Ovary (tissue), 9 donors: ENCODE measurements around the gene DOC2A. TPM values are rescaled to one million over a fixed set of nuclear protein-coding genes. Genes with fewer than 3 reads are reported as not detected.
"Not testable (repeated sequence)": the region's sequence is repeated elsewhere in the genome, so short reads cannot be mapped to it uniquely, and the experiment has no call there.

ENCODE experiments used
- DNase-seq, 5 donors: peaks; one replicate each; pipeline ENCODE4 v3.0.0-alpha.2; 2019 to 2020
- H3K27ac ChIP-seq, 2 donors: fragments of 200-600 bp; one replicate each; pipeline versions ENCODE4 v1.5.1 to v1.8.0; 2019 to 2022
- H3K27me3 ChIP-seq: fragments of 200-600 bp; one replicate; pipeline ENCODE4 v1.8.0; 2022
- H3K36me3 ChIP-seq: fragments of 200-600 bp; sonication (generic); one replicate; pipeline ENCODE4 v1.5.1; 2019
- H3K4me1 ChIP-seq: one replicate; pipeline ENCODE4 v1.8.1; 2013; ENCODE audit warnings: mild to moderate bottlenecking, moderate library complexity; ENCODE audit not compliant: insufficient read depth
- H3K4me3 ChIP-seq: fragments of 200-600 bp; sonication (generic); one replicate; pipeline ENCODE4 v1.5.1; 2017
- H3K9me3 ChIP-seq, 2 donors: fragments of 200-600 bp in 1 of 2; sonication (generic) in 1 of 2; one replicate each; pipeline versions ENCODE4 v1.5.1 to v1.8.1; 2013 to 2019; ENCODE audit warnings: mild to moderate bottlenecking in 1 of 2, moderate library complexity in 1 of 2
- EP300 ChIP-seq: sonication (generic); formaldehyde crosslinking; IDR thresholded peaks from one replicate; pipeline ENCODE4 v1.6.1; 2017; ENCODE audit warnings: antibody characterized with exemption
- POLR2A ChIP-seq: fragments of 450-650 bp; IDR thresholded peaks from one replicate; pipeline ENCODE4 v1.6.1; 2017; ENCODE audit warnings: antibody characterized with exemption, mild to moderate bottlenecking, moderate library complexity
- WGBS, 3 donors: extraction: QIAGEN DNeasy Blood & Tissue Kit in 1 of 3; methylation state at CpG; one replicate each; pipeline versions ENCODE4 v1.1.5 to v1.1.7; 2013 to 2017; 5-methylcytosine and 5-hydroxymethylcytosine counted together
- intact Hi-C, 4 donors: fragments of 100-400 bp; cut with DNase I; formaldehyde crosslinking; loops; one replicate each; pipeline versions ENCODE4 v1.11.0 to v1.15.1; 2022 to 2023
- polyA plus RNA-seq, 2 donors: library from polyadenylated mRNA; stranded (reverse); fragments of 200-250 nt in 1 of 2; fragments of 350-450 nt in 1 of 2; fragmentation: Illumina TruSeq in 1 of 2; extraction: RNeasy Lipid Tissue Mini Kit (QIAGEN cat#74804) in 1 of 2; gene quantifications; one replicate each; pipeline ENCODE4 v1.2.3, GENCODE V29; 2013 to 2014
- total RNA-seq, 7 donors: library from RNA; depleted of rRNA in 2 of 7; stranded (reverse); fragments of >200 nt in 2 of 7; fragmentation: NEBNext Ultra II Directional in 3 of 7; extraction: Animal tissue kit (Norgen Biotek cat#: 25700) in 3 of 7; gene quantifications; one replicate each; pipeline versions ENCODE4 v1.1.0 to v1.2.4, GENCODE V29; 2016 to 2023
- TF ChIP-seq, protein P1 (sequence below), 3 donors: fragments of 450-650 bp in 2 of 3; fragments of 200-600 bp in 1 of 3; IDR thresholded peaks; one replicate each; pipeline versions ENCODE4 v1.5.1 to v1.8.0; 2016 to 2022; ENCODE audit warnings: antibody characterized with exemption in 3 of 3, mild to moderate bottlenecking in 1 of 3
- donor health status: DM: no; HTN: no; CAD: no; lungs with moderate emphysema.
- donor health status: DM: no; HTN: no; CAD: no.
- donor health status: Bipolar disorder and iron deficiency.
- donor health status: DM: yes; HTN: yes; CAD: no.
- donor health status: DM: no; HTN: no; CAD: no.
- donor health status: DM: yes; HTN: yes; CAD: no.

DOC2A gene
- total and polyA plus RNA-seq, 9 donors: 1.4 to 7.2 (median 3.7) TPM

DNA sequence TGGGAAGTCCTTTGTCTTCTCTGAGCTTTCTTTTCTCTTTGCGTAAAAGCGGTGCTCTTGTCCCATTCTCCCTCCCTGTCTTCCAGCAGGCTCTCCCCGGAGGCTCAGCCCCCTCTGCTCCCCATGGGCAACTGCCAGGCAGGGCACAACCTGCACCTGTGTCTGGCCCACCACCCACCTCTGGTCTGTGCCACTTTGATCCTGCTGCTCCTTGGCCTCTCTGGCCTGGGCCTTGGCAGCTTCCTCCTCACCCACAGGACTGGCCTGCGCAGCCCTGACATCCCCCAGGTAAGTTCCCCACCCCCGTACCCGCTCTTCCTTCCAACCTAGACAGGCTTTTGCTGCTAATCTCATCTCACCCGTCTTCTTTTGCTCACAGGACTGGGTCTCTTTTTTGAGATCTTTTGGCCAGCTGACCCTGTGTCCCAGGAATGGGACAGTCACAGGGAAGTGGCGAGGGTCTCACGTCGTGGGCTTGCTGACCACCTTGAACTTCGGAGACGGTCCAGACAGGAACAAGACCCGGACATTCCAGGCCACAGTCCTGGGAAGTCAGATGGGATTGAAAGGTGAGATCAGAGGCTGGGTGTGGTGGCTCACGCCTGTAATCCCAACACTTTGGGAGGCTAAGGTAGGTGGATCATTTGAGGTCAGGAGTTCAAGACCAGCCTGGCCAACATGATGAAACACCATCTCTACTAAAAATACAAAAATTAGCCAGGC is 47.6 kb downstream of the DOC2A start:
- TF ChIP-seq EP300 (no peak), POLR2A (no peak)
- TF ChIP-seq, protein P1, sequence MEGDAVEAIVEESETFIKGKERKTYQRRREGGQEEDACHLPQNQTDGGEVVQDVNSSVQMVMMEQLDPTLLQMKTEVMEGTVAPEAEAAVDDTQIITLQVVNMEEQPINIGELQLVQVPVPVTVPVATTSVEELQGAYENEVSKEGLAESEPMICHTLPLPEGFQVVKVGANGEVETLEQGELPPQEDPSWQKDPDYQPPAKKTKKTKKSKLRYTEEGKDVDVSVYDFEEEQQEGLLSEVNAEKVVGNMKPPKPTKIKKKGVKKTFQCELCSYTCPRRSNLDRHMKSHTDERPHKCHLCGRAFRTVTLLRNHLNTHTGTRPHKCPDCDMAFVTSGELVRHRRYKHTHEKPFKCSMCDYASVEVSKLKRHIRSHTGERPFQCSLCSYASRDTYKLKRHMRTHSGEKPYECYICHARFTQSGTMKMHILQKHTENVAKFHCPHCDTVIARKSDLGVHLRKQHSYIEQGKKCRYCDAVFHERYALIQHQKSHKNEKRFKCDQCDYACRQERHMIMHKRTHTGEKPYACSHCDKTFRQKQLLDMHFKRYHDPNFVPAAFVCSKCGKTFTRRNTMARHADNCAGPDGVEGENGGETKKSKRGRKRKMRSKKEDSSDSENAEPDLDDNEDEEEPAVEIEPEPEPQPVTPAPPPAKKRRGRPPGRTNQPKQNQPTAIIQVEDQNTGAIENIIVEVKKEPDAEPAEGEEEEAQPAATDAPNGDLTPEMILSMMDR (IDR thresholded peaks at IDR 0.05): no peak
- 72 to 84% (median 80%) methylated on average over 14 of the region's 14 CpGs for WGBS, 3 donors
- Histone ChIP-seq H3K27ac (peak overlapping the region in 1 of 2 donors; percentile 84), H3K4me3 (peak overlapping the region; percentile 68), H3K4me1 (peaks cover 4% of the 10 kb centered on the region), H3K36me3 (no peaks in the 10 kb centered on the region), H3K9me3 (no peaks in the 10 kb centered on the region), H3K27me3 (no peaks in the 10 kb centered on the region)
- DNase-seq: peak in 2 of 5 donors; percentile 36 to 49
- intact Hi-C loops: no loop called here

DNA sequence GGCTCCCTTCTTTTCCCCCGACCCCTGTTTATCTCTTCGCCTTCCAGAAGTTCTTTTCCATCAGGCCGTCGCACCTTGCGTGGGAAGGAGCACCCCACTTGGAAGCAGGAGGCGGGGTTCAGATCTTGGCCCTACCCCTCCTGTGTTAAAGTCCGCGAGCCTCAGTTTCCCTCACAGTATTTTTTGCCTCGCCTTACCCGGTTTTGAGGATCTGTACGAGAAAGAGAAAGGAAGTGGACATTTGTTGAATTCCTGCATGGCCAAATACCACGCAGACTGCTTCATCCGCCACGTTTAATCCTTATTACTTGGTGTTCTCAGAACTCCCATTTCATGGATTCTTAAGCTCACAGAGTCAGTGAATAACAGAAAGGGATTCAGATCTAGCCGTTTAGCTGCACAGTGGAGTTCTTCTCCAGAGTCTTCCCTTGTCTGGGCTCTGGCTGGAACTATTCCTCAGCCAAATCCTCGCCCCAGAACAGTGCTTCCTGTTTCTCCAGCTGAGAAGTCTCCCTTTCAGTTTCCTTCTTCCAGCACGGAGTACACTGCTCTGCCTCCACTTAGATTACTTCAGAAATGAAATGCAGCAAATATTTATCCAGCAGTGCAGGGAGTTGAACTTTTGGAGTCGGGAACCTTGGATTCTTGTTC is 48.4 kb downstream of the DOC2A start:
- peak overlapping the region; percentile 68 for H3K4me3 ChIP-seq
- WGBS, 3 donors: 1 to 2% (median 1%) methylated on average over 18 of the region's 18 CpGs
- DNase-seq: peak in 1 of 5 donors; percentile 27
- peak overlapping the region; percentile 75 to 84 for H3K27ac ChIP-seq
- H3K4me1 ChIP-seq: peaks cover 4% of the 10 kb centered on the region
- H3K9me3 ChIP-seq: no peaks in the 10 kb centered on the region
- intact Hi-C loops: no loop called here
- TF ChIP-seq, protein P1 (IDR thresholded peaks at IDR 0.05): no peak
- no peaks in the 10 kb centered on the region for H3K36me3 ChIP-seq
- no peaks in the 10 kb centered on the region for H3K27me3 ChIP-seq

DNA sequence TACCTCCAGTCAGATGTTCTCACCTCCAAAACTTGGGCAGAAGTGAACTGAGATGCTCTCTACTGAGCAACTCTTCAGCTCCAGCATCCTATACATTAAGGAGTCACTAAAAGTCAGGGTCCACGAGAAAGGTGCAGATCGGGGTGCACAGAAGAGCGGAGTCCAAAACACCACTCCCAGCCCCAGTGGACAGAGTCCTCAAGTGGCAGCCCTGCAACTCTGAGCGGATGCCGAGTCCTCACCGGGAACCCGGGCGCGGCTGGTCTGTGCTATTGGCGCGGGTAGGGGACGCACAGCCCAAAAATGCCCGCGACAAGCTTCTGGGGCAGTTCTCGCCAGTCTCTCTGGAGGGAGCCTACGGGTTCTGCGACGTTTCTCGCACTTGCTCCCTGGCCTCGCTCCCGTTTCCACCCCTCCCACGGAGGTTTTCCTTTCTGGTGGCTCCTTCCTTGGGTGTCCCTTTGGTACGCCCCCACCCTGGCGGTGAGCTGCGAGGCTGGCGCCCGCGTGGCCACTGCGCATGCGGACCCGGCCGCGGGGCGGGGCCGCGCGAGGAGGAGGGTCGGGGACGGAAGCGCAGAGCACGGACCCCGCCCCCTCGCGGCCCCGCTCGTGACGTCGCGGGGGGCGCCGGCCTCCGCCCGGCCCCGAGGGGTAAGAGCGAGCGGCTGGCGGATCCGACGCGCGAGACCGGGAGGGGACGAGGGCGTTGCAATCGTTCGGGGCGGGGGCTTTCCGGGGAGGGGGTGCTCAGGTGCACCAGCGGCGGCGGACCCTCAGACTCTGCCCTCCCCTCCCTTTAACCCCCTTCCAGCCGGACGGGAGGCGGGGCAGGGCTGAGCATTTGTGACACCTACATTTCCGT is 49.1 kb downstream of the DOC2A start, which contains the start of gene TMEM219:
TSS of gene TMEM219 (plus strand) at position 601 of the 865 bp plus-strand sequence. CDS start 1,065 bp downstream, outside the sequence.
- H3K27ac ChIP-seq: peak within 1 kb of the TSS; percentile 75 to 84
- TF ChIP-seq POLR2A: peak; percentile 59
- TF ChIP-seq, protein P1 (IDR thresholded peaks at IDR 0.05): peak; percentile 28 to 94 (median 84)
- no peak for TF ChIP-seq EP300
- peaks cover 3% of the 10 kb centered on the region for H3K4me1 ChIP-seq
- no peaks in the 10 kb centered on the region for H3K9me3 ChIP-seq
- no peaks in the 10 kb centered on the region for H3K36me3 ChIP-seq
- peak within 1 kb of the TSS; percentile 68 for H3K4me3 ChIP-seq
- WGBS, 3 donors: 0% methylated on average over 52 to 75 of the region's 75 CpGs
- peak; percentile 89 to 96 (median 91) for DNase-seq
- no peaks in the 10 kb centered on the region for H3K27me3 ChIP-seq
- intact Hi-C loops: loop anchor here in 1 of 4 donors (2.0 kb wide), 1 partner anchor 35 kb away; the partner anchor contains the start of gene KCTD13

DNA sequence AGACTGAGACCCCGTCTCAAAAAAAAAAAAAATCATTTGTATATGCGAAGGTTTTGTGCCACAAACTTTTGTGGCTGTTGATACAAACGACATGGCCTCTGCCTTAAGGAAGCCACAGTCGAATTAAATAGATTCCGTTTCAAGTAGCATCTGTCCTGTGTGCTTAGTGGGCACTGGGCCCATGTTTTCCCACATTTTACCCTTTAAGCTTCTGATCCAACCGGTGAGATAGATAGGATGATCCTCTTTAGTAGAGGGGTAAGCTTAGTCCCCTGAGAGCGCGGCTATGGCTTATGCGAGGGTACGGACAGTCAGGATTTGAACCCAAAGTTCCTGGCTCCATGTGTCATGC is 49.7 kb downstream of the DOC2A start:
- peak overlapping the region; percentile 68 for H3K4me3 ChIP-seq
- intact Hi-C loops: loop anchor here in 1 of 4 donors (2.0 kb wide), 1 partner anchor 34 kb away; the partner anchor contains the start of gene KCTD13
- WGBS, 3 donors: 50 to 55% (median 52%) methylated on average over 10 of the region's 10 CpGs
- no peaks in the 10 kb centered on the region for H3K36me3 ChIP-seq
- no peaks in the 10 kb centered on the region for H3K9me3 ChIP-seq
- no peaks in the 10 kb centered on the region for H3K27me3 ChIP-seq
- peaks cover 3% of the 10 kb centered on the region for H3K4me1 ChIP-seq
- DNase-seq: no peak
- TF ChIP-seq, protein P1 (IDR thresholded peaks at IDR 0.05): no peak
- TF ChIP-seq EP300 (no peak), POLR2A (no peak)
- H3K27ac ChIP-seq: peak overlapping the region in 1 of 2 donors; percentile 75

DNA sequence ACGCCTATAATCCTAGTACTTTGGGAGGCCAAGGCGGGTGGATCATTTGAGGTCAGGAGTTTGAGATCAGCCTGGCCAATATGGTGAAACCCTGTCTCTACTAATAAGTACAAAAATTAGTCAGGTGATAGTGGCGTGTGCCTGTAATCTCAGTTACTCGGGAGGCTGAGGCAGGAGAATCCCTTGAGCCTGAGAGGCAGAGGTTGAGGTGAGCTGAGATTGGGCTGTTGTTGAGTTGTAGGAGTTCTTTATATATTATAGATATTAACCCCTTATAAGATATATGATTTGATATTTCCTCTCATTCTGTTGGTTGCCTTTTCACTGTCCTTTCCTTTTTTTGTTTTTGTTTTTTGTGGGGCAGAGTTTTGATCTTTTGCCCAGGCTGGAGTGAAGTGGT is 51.0 kb downstream of the DOC2A start:
- WGBS, 3 donors: 91 to 96% (median 92%) methylated on average over 4 of the region's 4 CpGs
- not testable (repeated sequence) for DNase-seq, H3K4me3 ChIP-seq, H3K27me3 ChIP-seq, H3K36me3 ChIP-seq, H3K4me1 ChIP-seq, H3K27ac ChIP-seq, H3K9me3 ChIP-seq
- intact Hi-C loops: loop anchor here in 1 of 4 donors (2.0 kb wide), 1 partner anchor 33 kb away; the partner anchor contains the start of gene KCTD13
